ENCODE measurements around the gene PKP4.

DNA sequence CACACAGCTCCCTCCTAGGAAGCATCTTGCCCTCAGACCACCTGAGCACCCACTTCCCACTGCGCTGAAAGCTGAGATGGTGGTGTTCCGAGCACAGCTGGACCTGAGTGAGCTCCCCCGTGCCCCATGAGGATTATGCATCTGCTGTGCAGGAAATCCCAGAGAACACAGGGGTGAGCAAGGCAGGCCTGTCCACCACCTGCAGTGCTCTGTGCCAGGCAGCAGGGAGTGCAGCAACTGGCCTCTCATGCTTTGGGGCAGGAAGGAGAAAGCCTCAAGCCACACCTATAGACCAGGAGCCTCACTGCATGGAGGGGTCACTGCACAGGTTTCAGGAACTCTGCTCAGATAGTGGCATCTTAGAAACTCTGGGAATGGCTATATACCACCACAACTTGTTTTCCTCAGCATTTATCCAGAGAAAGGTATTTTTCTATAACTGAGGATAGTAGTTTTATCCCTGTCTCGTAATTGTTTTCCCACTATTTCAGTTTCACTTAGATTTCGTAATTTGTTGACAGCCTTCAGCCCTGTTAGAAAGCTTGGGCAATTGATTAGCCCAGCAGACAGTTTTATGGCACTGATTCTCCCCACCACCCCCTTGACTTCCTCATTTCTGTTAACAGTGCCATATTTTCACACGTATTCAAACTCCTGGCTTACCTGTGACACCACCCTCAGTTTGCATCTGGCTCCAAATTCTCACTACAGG lies 194.1 kb downstream of the PKP4 start:
- TF ChIP-seq EZH2phosphoT487 (IDR thresholded peaks at IDR 0.05; ENCODE audit: borderline replicate concordance) (no peak), REST (IDR thresholded peaks at IDR 0.05; ENCODE audit: low read depth) (no peak), EZH2 (IDR thresholded peaks at IDR 0.05) (no peak), POLR2AphosphoS5 (IDR thresholded peaks at IDR 0.05; ENCODE audit: low read depth, low read length) (no peak), ZNF274 (IDR thresholded peaks at IDR 0.05; ENCODE audit: low read depth, low read length) (no peak), ZFX (IDR thresholded peaks at IDR 0.05) (no peak), JUND (IDR thresholded peaks at IDR 0.05) (no peak), POLR2A (IDR thresholded peaks at IDR 0.05; ENCODE audit: borderline replicate concordance, extremely low read depth, insufficient read depth, insufficient read length) (no peak), MAX (IDR thresholded peaks at IDR 0.05) (no peak), YY1 (IDR thresholded peaks at IDR 0.05; ENCODE audit: extremely low read depth, insufficient replicate concordance, low read depth, low read length) (no peak), RAD21 (IDR thresholded peaks at IDR 0.05; ENCODE audit: low read depth) (no peak), SP1 (IDR thresholded peaks at IDR 0.05; ENCODE audit: low read depth) (no peak), ZBTB33 (IDR thresholded peaks at IDR 0.05; ENCODE audit: extremely low read depth, insufficient replicate concordance, low read length) (no peak)
- TF ChIP-seq, protein P1, sequence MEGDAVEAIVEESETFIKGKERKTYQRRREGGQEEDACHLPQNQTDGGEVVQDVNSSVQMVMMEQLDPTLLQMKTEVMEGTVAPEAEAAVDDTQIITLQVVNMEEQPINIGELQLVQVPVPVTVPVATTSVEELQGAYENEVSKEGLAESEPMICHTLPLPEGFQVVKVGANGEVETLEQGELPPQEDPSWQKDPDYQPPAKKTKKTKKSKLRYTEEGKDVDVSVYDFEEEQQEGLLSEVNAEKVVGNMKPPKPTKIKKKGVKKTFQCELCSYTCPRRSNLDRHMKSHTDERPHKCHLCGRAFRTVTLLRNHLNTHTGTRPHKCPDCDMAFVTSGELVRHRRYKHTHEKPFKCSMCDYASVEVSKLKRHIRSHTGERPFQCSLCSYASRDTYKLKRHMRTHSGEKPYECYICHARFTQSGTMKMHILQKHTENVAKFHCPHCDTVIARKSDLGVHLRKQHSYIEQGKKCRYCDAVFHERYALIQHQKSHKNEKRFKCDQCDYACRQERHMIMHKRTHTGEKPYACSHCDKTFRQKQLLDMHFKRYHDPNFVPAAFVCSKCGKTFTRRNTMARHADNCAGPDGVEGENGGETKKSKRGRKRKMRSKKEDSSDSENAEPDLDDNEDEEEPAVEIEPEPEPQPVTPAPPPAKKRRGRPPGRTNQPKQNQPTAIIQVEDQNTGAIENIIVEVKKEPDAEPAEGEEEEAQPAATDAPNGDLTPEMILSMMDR (IDR thresholded peaks at IDR 0.05 in 2 of 3, conservative IDR thresholded peaks at IDR 0.05 in 1 of 3; ENCODE audit: borderline replicate concordance in 1 of 3, insufficient read depth in 1 of 3, low read depth in 2 of 3, low read length in 2 of 3): no peak

Data from HCT116 (cell line).